GM12891 (cell line): ENCODE data around the gene COL19A1.

Experiments used
- PAX5 ChIP-seq: IDR thresholded peaks from 2 replicates; pipeline ENCODE4 v1.6.1; 2011; ENCODE audit warnings: low read length, moderate library complexity, mild to moderate bottlenecking; ENCODE audit not compliant: insufficient read depth, severe bottlenecking
- POLR2A ChIP-seq: IDR thresholded peaks from 2 replicates; pipeline ENCODE4 v1.6.1; 2011; ENCODE audit warnings: low read depth, low read length, control low read depth
- POLR2AphosphoS5 ChIP-seq: IDR thresholded peaks from 2 replicates; pipeline ENCODE4 v1.6.1; 2011; ENCODE audit warnings: low read depth, low read length, control low read depth
- TAF1 ChIP-seq: IDR thresholded peaks from 2 replicates; pipeline ENCODE4 v1.6.1; 2011; ENCODE audit warnings: low read depth, low read length, control low read depth

DNA sequence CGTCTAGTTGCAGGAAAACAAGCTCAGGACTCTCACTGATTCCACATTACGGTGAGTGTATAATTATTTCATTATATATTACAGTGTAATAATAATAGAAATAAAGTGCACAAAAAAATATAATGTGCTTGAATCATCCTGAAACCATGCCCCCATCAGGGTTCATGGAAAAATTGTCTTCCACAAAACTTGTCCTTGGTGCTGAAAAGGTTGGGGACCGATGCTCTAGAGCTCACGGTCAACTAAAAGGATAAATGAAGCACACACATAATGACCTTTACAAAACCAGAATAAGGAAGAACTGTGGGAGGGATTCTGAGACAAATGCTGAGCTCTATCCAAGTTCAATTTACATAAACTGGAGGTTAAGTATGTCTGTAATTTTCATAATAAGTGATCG, 194.3 kb downstream of the COL19A1 start:
- TF ChIP-seq POLR2A (no peak), TAF1 (no peak), POLR2AphosphoS5 (no peak), PAX5 (no peak)
